Stimulated activated CD4-positive, alpha-beta T cell treated with anti-CD3 and anti-CD28 coated beads, Interleukin-4, amount 100 ng/mL, for 48 hours (primary cell): ENCODE measurements around the gene TMEM151B.

Source experiments
- DNase-seq, 2 donors: peaks; one replicate each; pipeline ENCODE4 v3.0.0-alpha.2; 2020; ENCODE audit warnings: low read depth in 2 of 2

Gene TMEM151B

GRCh38 chr6:44264154-44265006, 5.9 kb upstream of the TMEM151B start:
- peak in 1 of 2 donors; percentile 33 for DNase-seq

- peak; percentile 91 to 96 for DNase-seq
Observed at GRCh38 chr6:44265007-44265721, 5.1 kb upstream of the TMEM151B start, which contains the start of gene NFKBIE. TSS of gene NFKBIE (minus strand) at chr6:44265551. CDS start at chr6:44265346, 205 bp downstream.

- DNase-seq = no peak
Observed at GRCh38 chr6:44265722-44266233, 4.5 kb upstream of the TMEM151B start.

GRCh38 chr6:44266347-44266746, 3.9 kb upstream of the TMEM151B start:
- no peak for DNase-seq

- DNase-seq = no peak
Observed at GRCh38 chr6:44267252-44267651, 3.0 kb upstream of the TMEM151B start.

- DNase-seq = peak; percentile 52 to 53
Observed at GRCh38 chr6:44268095-44268628, 2.1 kb upstream of the TMEM151B start.

GRCh38 chr6:44269178-44269920, 901 bp upstream of the TMEM151B start:
- DNase-seq = no peak

- no peak for DNase-seq
Observed at GRCh38 chr6:44270526-44271405, 516 bp downstream of the TMEM151B start.

DNA sequence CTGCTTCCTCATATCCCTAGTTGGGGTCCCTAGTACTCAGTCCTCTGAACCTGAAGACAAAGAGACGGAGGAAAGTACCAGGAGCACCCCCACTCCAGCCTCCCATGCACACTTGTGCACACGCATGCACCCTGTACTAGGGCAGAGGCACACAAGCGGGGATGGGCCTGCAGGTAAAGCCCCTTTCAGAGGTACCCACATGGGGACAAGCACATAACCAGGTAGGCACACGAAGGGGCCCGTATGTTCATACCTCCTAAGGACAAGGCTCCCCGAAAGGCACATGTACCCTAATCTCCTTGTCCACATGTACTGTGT, 1.1 kb downstream of the TMEM151B start:
- DNase-seq = no peak

DNA sequence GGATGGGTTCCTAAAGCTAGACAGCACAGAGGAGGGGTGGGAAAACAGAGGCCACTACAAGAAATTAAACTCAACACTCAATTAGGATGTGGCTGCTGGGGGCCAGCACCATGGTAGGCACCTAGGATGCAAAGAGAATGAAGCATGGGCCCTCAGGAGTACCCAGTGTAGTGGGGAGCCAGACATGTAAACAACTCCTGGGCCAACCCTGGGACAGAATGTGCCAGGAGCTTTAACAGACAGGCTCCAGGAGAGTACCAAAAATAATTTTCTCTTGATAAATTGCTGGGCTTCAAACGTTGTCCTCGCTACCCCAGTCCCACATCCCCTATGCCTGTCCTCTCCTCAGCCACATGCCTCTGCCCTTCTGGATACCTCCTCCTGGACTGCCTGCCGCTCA, 1.7 kb downstream of the TMEM151B start:
- no peak for DNase-seq

DNA sequence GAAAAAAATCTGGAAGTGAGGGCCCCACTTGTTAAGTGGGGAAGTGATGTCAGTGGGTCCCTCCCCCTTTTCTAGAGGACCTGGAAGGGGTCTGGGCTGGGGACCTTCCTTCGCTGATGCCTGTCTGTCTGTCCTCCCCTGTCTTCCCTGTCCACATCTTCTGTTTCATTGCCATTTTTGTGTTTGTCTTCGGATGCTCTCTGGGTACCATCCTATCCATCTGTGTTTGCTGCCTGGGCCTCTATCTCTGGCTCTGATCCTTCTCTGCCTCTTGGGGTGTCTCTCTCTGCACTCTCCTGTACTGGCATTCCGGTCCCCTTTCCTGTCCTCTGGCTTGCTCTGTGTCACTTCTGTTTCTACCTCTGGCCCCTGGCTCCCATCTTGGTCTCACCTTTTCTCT, 2.3 kb downstream of the TMEM151B start:
- no peak for DNase-seq

DNA sequence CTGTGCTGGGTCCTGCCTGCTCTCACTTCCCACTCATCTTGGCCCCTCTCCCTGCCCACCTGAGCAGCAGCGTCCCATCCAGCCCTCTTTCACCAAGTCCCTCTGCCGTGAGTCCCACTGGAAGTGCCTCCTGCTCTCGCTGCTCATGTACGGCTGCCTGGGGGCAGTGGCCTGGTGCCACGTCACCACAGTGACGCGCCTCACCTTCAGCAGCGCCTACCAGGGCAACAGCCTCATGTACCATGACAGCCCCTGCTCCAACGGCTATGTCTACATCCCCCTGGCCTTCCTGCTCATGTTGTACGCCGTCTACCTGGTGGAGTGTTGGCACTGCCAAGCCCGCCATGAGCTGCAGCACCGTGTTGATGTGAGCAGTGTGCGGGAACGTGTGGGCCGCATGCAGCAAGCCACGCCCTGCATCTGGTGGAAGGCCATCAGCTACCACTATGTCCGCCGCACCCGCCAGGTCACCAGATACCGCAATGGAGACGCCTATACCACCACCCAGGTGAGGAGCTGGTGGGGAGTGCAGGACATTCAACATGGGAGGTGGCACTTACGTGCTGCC, 2.8 kb downstream of the TMEM151B start:
- no peak for DNase-seq

DNA sequence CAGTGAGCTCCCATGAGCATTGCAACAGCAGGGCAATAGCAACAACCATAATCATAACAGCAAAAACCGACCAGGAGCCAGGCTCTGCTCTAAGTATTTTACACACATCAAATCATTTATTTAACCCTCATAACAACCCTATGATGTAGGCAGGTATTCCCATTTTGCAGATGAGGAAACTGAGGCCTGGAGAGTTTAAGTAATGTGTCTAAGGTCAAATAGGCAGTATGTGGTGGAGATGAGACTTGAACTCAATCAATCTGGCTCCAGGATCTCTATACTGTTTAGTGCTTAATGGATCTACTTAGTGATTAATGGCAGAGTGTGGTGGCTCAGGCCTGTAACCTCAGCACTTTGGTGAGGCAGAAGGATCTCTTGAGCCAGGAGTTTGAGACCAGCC, 3.4 kb downstream of the TMEM151B start:
- no peak for DNase-seq

GRCh38 chr6:44275271-44275748, 5.1 kb downstream of the TMEM151B start:
- DNase-seq = no peak

DNA sequence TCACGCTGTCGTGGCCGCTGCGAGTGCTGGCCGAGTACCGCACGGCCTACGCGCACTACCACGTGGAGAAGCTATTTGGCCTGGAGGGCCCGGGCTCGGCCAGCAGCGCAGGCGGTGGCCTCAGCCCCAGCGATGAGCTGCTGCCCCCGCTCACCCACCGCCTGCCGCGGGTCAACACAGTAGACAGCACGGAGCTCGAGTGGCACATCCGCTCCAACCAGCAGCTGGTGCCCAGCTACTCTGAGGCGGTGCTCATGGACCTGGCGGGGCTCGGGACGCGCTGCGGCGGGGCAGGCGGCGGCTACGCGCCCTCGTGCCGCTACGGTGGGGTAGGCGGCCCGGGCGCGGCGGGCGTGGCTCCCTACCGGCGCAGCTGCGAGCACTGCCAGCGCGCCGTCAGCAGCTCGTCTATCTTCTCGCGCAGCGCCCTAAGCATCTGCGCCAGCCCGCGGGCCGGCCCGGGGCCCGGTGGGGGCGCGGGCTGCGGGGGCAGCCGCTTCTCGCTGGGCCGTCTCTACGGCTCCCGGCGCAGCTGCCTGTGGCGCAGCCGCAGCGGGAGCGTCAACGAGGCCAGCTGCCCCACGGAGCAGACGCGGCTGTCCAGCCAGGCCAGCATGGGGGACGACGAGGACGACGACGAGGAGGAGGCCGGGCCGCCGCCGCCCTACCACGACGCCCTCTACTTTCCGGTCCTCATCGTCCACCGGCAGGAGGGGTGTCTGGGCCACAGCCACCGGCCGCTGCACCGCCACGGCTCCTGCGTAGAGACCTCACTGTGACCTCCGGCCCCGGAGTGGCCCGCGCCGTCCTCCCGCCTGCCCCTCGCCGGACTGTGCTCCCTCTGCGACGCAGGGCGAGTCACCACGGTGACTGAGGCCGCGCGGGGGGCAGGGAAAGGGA, 5.7 kb downstream of the TMEM151B start:
- DNase-seq = no peak

GRCh38 chr6:44276667-44277640, 6.7 kb downstream of the TMEM151B start:
- DNase-seq = no peak

DNA sequence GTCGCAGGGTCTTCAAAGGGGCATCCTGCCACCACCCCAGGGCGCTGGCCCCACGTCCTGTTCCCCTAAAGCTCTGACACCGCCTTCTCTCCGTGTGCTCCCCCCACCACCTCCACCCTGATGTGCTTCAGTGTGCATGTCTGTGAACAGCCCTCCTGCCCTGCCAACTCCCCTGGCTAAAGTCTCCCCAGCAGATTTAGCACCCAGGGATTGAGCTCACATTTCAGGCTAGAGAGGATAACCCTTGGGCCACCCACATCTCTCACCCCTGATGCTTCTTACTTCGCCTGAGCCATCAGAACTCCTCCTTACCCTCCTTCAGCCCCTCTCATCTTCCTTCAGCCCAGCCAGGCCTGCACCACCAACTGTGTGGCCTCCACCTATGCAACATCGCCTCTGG, 7.5 kb downstream of the TMEM151B start:
- no peak for DNase-seq

GRCh38 chr6:44278315-44278714, 8.1 kb downstream of the TMEM151B start:
- no peak for DNase-seq
